Fibroblast of peridontal ligament (primary cell): ENCODE results near the gene SSRP1.
"Not testable (repeated sequence)": the region's sequence is repeated elsewhere in the genome, so short reads cannot be mapped to it uniquely, and the experiment has no call there.

Experiments used
- DNase-seq: peaks from one replicate; pipeline ENCODE4 v3.0.0-alpha.2; 2010; ENCODE audit errors: extremely low read depth

SSRP1 gene, protein sequence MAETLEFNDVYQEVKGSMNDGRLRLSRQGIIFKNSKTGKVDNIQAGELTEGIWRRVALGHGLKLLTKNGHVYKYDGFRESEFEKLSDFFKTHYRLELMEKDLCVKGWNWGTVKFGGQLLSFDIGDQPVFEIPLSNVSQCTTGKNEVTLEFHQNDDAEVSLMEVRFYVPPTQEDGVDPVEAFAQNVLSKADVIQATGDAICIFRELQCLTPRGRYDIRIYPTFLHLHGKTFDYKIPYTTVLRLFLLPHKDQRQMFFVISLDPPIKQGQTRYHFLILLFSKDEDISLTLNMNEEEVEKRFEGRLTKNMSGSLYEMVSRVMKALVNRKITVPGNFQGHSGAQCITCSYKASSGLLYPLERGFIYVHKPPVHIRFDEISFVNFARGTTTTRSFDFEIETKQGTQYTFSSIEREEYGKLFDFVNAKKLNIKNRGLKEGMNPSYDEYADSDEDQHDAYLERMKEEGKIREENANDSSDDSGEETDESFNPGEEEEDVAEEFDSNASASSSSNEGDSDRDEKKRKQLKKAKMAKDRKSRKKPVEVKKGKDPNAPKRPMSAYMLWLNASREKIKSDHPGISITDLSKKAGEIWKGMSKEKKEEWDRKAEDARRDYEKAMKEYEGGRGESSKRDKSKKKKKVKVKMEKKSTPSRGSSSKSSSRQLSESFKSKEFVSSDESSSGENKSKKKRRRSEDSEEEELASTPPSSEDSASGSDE

DNA sequence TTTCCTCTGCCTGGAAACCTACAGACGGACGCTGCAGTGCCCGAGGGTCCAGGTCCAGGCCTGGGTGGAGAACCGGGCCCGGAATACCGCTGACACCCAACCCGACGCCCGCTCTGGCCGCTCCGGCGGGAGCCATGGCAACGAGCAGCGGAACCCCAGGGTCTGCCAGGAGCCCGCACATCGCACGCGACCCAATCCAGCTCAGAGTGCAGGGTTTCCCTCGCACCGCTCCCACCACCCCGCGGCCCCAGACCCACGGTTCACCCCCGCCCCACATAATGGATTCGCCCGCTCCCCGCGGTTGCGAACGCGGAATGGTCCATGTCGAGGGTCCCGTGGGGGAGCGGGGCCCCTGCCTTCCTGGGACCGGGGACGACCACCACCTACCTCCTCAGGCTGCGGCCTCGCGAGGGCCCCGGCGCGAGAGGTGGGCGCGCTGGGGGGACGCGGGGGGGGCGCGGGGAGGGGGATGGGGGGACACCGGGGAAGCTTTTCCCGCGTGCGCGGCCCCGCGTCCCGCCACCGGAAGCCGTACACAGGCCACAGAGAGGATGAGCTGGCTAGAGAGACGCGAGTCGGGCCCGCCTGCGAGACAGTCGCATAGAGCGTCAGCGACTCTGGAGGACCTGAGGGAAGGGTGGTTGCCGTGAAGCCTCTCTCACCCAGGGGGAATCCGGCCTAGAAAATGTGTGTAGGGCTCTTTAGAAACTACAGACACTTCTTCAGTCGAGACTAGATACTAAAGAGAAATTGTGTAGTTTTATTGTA lies at the start of gene SSRP1:
TSS of gene SSRP1 (minus strand) at position 550 of the 768 bp plus-strand sequence. CDS start 771 bp downstream, outside the sequence.
- DNase-seq: peak; percentile 79

GRCh38 chr11:57380975-57381374 lies 45.3 kb upstream of the SSRP1 start, which contains the start of gene PRG3:
PRG3 (minus strand) TSS chr11:57381150; CDS start chr11:57380708, 442 bp downstream.
- no peak for DNase-seq

GRCh38 chr11:57379732-57380131 lies 44.0 kb upstream of the SSRP1 start:
- peak; percentile 24 for DNase-seq

DNA sequence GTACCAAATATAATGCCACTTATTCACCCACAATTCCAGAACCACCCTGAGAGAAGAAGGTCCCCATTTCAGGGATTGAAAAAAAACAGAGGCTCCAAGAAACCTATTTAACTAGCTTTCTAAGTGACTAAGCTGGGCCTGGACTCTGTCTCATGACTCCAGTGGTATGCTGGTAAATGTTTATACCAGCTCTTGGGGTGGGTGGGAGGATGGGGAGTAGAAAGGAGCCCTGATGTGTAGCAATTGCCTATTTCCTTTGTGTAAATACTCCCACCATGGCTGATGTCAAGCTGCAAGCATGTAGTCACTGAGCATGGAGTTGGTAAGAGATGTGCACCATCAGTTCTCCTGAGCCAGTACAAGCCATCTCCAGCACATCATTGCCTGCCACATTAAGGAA lies 42.5 kb upstream of the SSRP1 start:
- no peak for DNase-seq

GRCh38 chr11:57377107-57377506 lies 41.4 kb upstream of the SSRP1 start:
- no peak for DNase-seq

GRCh38 chr11:57376095-57377090 lies 40.7 kb upstream of the SSRP1 start:
- no peak for DNase-seq

GRCh38 chr11:57375490-57375889 lies 39.8 kb upstream of the SSRP1 start:
- DNase-seq: no peak

DNA sequence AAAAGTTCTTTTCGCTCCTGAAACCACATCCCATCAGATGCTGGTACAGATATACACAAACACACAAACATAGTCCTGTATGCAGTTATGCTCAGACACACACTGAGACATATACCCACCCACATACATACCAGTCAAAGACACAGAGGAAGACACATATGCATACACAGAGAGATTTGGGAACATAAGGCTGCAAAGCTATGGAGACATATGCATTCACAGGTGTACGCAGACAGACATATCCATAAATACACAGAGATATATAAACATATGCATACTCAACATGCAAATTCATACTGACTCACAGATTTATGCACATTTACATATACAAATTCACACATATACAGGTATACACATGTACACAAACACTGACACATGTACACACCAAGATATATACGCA lies 39.3 kb upstream of the SSRP1 start:
- no peak for DNase-seq

DNA sequence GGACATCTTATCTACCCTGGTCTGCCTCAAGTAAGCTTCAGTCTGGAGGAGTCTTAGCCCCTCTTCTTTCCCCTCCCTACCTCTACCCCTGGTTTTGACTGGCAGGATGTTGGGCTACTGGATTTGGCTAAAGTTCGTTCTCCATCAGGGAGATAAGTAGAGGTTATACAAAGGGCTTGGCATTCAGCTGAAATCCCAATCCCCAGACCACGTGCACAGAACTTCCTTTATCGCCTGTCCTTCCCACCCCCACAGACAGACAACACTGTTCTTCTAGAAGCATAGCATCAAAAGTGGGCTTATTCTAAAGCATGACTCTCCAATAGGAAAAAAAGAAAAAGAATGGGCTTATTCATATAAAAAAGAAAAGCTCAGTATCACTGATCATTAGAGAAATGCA lies 37.5 kb upstream of the SSRP1 start:
- DNase-seq: no peak

- no peak for DNase-seq
Measured at GRCh38 chr11:57370941-57371340, 35.2 kb upstream of the SSRP1 start.

GRCh38 chr11:57370251-57370650 lies 34.6 kb upstream of the SSRP1 start:
- DNase-seq: no peak

GRCh38 chr11:57368845-57369232 lies 33.1 kb upstream of the SSRP1 start:
- no peak for DNase-seq

GRCh38 chr11:57368106-57368844 lies 32.6 kb upstream of the SSRP1 start:
- DNase-seq: no peak

- DNase-seq: no peak
Measured at GRCh38 chr11:57364851-57365660, 29.4 kb upstream of the SSRP1 start.

- no peak for DNase-seq
Measured at GRCh38 chr11:57363131-57364080, 27.7 kb upstream of the SSRP1 start.

DNA sequence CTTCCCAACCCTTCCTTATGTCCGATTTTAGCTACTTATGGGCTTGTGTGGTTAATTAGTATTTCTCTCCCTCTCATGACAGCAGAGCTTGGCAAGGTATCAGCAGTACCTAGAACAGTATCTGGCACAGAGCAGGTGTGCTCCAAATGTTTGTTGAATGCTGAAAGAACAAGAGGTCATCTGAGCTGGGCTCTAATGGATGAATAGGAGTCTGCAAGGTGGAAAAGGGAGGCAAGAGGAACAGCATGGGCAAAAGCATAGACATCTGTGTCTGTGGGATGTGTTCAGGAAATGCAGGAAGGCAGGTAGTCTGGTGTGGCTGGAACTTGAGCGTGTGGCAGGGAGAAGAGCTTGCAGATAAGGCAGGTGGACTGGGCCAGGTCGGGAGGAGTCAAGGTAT lies 26.2 kb upstream of the SSRP1 start:
- no peak for DNase-seq

GRCh38 chr11:57361420-57361819 lies 25.7 kb upstream of the SSRP1 start:
- not testable (repeated sequence) for DNase-seq

GRCh38 chr11:57360991-57361390 lies 25.3 kb upstream of the SSRP1 start:
- DNase-seq: no peak
